Stimulated activated CD4-positive, alpha-beta T cell treated with anti-CD3 and anti-CD28 coated beads, TNF-alpha, amount 100 ng/mL, for 4 hours (primary cell): Measurements from ENCODE around the gene CDA.

Experiments
- DNase-seq, 3 experiments: peaks; one replicate each; pipeline ENCODE4 v3.0.0-alpha.2; 2020; ENCODE audit warnings: low read depth in 3 of 3

The CDA gene

DNA sequence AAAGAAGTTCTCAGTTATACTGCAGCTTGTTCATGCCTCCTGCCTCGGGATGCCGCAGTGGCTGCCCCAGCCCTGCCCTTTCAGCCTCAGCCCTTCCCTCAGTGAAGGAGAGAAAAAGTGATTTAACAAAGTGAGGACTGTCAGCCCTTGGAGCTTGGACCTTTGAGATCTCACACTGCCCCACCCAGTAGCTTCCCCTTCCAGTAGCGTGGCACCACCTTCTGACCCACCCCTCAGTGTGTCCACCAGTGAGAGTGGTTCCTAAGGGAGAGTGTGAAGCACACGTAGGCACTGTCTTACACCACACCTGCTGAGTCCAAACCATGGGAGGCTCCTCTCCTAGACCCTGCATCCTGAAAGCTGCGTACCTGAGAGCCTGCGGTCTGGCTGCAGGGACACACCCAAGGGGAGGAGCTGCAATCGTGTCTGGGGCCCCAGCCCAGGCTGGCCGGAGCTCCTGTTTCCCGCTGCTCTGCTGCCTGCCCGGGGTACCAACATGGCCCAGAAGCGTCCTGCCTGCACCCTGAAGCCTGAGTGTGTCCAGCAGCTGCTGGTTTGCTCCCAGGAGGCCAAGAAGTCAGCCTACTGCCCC lies at the start of gene CDA:
Gene CDA (plus strand): TSS at position 464 of the 592 bp plus-strand sequence. CDS start 33 bp downstream, at position 497.
- no peak for DNase-seq

- no peak for DNase-seq
Measured at GRCh38 chr1:20540281-20540680, 48.6 kb upstream of the CDA start.

GRCh38 chr1:20546637-20547036 lies 42.3 kb upstream of the CDA start:
- no peak for DNase-seq

GRCh38 chr1:20551161-20551560 lies 37.7 kb upstream of the CDA start:
- no peak for DNase-seq

GRCh38 chr1:20551945-20552727 lies 36.8 kb upstream of the CDA start, which contains the start of gene FAM43B:
Gene FAM43B (plus strand): TSS chr1:20552573. CDS start chr1:20552974, 401 bp downstream.
- no peak for DNase-seq

- no peak for DNase-seq
Measured at GRCh38 chr1:20552728-20553445, 36.0 kb upstream of the CDA start.

- no peak for DNase-seq
Measured at GRCh38 chr1:20555025-20555757, 33.7 kb upstream of the CDA start.

DNA sequence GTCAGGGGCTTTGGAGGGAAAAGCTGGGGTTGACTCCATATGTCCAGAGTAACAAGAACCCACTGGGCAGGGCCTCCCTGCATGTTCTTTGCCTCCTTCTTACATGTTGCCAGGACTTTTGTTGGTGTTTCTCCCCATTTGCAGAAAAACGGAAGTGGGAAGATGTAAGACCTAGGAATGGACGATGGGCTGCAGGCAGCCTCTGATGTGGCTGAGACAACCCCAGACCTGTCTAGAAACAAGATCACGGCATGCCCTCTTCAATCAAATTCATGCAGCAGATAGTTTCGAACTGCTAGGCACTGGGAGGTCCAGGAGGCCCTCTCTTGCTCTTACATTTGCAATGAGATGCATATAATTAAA lies 33.2 kb upstream of the CDA start:
- no peak for DNase-seq

GRCh38 chr1:20558191-20558590 lies 30.7 kb upstream of the CDA start:
- DNase-seq, result no peak

GRCh38 chr1:20560966-20561365 lies 27.9 kb upstream of the CDA start:
- no peak for DNase-seq

GRCh38 chr1:20565234-20565633 lies 23.7 kb upstream of the CDA start:
- DNase-seq, result no peak

- no peak for DNase-seq
Measured at GRCh38 chr1:20569523-20570098, 19.3 kb upstream of the CDA start.

DNA sequence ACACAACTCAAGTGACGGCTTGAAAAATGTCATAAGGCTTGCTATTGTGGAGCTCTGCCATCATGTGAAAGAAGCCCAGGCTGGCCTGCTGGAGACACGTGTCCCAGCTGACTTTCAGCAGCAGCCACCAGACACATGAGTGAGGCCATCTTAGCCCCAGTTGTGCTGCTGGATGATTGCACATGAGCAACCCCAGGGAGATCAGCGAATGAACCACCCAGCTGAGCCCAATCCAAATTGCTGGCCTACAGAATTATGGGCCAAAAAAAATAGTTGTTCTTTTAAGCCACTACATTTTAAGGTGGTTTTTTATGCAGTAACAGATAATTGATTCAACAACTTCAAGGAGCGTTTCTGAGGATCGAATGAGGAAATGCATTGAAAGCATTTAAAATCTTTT lies 17.5 kb upstream of the CDA start:
- DNase-seq, result no peak

DNA sequence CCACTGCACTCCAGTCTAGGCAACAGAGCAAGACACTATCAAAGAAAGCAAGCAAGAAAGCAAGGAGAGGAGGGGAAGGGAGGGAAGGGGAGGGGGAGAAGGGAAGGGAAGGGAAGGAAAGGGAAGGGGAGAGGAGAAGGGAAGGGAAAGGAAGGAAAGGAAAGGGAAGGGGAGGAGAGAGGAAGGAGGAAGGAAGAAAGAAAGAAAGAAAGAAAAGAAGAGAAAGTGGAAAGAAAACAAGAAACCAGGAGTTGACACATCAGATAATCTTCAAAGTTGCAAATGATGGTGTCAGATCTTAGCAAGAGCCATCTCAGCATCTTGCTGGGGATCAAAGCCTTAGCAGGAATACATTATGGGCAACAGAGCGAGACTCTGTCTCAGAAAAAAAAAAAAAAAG lies 14.9 kb upstream of the CDA start:
- no peak for DNase-seq

- peak in 2 of 3 experiments; percentile 12 to 26 for DNase-seq
Measured at GRCh38 chr1:20574686-20575540, 14.0 kb upstream of the CDA start.

- DNase-seq, result no peak
Measured at GRCh38 chr1:20575541-20576336, 13.2 kb upstream of the CDA start.

DNA sequence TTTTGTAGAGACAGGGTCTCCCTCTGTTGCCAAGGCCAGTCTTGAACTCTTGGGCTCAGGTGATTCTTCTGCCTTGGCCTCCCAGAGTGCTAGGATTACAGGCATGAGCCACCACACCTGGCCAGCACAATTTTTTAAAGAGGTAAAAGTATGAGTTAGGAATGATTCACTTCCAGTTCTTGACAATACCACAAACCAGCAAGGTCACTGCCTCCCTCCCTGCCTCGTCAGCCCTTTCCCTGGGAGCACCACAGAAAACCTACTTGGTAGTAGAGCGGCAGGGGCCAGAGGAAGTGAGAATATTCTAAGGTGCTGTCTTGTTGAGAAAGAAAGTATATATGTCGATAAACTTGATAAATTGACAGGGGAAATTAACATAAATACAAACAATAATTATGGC lies 10.8 kb upstream of the CDA start:
- DNase-seq, result no peak

DNA sequence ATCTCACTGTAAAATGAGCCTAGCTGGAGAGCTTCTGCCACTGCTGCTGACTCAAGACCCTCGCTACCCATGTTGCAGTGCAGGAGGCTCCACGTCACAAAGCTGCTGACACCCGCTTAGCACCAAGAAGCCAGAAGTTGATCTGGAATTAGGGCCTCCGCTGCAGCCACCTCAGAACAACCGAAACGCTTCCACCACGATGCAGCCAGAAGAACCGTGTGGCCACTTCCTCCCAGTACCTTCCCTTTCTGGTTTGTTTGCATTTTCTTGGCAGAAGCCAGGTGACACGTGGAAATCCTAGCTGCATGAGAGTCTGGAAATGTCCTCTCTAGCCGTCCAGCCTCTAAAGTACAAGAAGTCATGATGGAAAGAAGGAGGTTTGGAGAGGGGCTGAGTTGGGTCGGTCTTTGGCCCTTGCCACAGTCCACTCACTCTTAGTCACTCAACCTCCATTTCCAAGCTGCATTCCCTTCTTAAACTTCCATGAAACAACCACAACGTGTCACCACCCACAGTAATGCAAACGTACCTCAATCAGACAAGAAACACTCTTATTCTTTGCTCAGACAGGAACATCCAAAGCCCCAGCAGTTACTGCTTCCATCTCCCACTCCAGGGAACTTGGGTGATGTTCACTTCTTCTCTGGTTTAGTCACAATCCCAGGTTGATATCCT lies 10.0 kb upstream of the CDA start:
- DNase-seq, result no peak

DNA sequence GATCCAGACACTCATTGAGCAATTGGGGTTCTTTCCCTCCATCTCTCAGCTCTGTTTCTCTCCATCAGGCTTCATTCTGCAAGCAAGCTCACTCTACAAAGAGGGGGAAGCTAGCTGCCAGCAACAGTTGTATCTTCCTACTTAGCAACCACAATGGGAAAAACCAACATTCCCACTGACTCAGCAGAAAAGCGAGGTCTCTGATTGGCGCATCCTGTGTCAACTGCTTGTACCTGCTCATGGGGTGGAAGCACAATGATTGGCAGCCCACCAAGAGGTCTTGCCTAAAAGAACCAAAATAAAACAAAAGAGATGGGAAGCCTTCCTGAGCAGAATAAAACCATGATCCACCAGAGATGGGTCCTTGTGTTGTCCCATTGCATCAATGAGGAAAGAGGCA lies 4.0 kb upstream of the CDA start:
- no peak for DNase-seq
